ENCODE data around the gene SIM2.

The SIM2 gene

DNA sequence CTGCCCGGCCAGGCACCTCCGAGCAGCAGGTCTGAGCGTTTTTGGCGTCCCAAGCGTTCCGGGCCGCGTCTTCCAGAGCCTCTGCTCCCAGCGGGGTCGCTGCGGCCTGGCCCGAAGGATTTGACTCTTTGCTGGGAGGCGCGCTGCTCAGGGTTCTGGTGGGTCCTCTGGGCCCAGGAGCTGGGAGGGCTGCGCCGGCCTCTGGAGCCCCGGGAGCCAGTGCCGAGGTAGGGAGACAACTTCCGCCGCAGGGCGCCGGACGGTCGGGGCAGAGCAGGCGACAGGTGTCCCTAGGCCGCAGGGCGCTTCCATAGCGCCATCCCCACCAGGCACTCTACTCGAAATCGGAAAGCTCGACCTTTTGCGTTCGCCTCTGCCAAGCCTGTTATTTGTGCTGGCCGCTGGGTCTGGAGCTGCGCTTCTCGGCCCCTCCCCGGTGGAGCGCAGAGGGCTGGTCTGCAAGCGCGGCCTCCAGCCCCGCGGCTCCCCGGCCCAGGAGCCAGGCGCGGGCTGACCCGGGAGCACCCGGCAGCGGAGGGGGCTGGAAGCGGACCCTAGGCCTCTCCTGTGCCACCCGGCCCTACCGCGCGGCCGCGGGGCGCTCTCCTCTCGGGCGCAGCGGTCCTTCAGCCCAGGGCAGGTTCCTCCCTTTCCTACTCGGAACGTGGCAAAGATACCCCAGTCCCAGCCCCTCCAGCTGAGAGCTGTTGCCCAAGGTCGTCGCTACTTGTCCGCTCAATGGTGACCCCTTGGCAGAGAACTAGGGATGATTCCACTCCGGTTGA is 2.2 kb downstream of the SIM2 start:
- DNase-seq, result no peak

DNA sequence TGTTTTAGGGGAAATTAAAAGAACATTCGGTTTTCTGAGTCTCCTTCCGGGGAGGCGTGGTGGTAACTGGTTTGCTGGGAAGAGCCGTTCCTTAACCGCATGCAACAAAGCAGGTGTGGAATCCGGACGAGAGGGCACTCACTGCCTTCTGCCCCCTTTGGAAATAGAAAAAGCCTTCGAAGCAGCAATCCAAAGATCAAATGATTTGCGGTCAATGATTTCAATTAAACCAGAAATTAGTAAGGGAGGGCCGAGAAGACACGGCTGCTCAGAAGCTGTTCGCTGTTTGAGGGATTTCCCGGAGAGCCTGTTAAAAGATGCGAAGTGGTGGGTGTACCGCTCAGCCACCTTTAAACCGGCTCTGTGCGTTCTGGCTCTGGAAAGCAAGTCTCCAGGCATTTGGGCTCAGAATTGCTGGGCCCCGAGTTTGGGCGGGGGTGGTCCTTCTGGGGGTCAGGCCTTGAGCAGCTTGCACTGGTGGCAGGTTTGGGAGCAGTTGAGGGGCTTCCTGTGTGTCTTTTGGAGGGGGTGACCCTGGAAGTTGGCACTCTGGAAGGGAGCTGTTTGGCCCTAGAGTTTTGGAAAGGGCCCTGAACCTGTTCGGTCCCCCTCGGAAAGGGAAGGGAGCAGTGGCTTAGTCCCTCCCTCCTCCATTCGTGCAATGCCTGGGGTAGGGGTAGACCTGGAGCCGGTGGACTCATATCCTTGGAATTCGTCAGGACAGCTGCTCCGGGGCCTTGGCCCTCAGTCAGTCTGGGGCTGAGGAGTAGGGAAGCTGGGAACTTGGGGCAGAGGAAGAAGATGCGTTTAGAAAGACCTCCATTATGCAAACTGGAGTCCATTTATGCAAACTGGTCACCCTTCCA is 3.1 kb downstream of the SIM2 start:
- no peak for DNase-seq

DNA sequence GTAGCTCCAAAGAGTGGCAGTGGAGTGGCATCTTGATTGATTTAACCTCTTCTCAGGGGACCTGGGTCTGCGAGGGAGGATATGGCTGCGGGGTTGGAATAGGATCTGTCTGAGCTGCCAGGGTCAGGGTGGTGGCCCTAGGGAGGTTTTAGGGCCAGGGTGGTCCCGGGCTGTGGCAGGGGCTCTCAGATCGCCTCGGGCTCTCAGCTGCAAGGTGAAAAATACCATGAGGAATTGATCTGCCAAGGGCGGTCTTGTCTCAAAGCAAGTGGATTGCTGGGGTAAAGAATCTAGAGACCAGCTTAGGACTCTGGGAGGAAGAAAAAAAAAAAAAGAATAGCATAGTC is 3.7 kb downstream of the SIM2 start:
- DNase-seq, result no peak

GRCh38 chr21:36703123-36703522 is 4.2 kb downstream of the SIM2 start:
- no peak for DNase-seq

GRCh38 chr21:36703626-36704280 is 4.8 kb downstream of the SIM2 start:
- DNase-seq, result no peak

DNA sequence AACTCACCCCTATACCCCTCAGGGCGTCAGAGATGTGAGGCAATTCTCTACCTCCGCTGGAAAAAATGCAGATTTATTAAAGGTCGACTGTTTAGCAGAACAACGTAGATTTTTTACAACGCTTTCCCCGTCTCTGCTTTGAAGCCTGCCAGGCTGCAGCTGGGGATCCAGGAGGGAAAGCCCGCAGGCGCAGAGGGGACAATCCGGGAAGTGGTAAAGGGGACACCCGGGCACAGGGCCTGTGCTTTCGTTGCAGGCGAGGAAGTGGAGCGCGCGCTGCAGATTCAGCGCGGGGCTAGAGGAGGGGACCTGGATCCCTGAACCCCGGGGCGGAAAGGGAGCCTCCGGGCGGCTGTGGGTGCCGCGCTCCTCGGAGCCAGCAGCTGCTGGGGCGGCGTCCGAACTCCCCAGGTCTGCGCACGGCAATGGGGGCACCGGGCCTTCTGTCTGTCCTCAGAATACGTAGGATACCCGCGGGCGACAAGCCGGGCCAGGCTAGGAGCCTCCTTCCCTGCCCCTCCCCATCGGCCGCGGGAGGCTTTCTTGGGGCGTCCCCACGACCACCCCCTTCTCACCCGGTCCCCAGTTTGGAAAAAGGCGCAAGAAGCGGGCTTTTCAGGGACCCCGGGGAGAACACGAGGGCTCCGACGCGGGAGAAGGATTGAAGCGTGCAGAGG is 5.5 kb downstream of the SIM2 start:
- DNase-seq, result no peak

DNA sequence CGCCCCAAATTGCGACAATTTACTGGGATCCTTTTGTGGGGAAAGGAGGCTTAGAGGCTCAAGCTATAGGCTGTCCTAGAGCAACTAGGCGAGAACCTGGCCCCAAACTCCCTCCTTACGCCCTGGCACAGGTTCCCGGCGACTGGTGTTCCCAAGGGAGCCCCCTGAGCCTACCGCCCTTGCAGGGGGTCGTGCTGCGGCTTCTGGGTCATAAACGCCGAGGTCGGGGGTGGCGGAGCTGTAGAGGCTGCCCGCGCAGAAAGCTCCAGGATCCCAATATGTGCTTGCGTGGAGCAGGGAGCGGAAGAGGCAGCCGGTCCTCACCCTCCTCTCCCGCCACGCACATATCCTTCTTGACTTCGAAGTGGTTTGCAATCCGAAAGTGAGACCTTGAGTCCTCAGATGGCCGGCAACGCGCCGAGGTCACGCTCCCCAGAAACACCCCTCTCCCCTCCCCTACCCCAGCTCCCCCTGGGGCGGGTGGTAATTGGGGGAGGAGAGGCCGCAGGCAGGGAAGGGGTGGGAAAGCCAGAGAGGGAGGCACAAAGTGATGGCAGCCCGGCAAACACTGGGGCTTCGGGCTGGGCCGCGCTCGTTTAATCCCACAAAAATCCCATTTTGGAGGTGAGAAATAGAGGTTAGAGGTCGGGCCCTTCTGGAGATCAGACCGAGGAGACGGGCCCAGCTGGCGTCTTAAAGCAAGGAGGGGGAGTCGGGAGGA is 6.2 kb downstream of the SIM2 start:
- DNase-seq, result no peak

GRCh38 chr21:36705679-36706481 is 7.0 kb downstream of the SIM2 start:
- no peak for DNase-seq

DNA sequence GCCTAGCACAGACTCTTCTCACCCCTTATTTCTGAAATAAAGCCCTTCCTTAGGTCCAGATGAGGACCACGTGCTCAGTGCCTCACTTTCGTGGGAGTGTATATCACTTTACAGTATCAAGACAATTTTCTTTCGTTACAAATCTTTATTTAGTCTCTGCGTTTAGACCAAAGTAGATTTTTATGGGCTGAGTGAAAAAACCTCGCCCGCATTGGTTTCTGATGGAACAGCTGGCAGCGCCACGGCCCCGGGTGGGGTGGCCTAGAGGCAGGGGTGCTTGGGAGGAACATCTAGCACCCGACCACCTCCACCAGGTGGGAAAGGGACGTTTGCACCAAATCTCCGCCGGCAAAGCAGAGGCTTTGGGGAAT is 7.6 kb downstream of the SIM2 start:
- no peak for DNase-seq

DNA sequence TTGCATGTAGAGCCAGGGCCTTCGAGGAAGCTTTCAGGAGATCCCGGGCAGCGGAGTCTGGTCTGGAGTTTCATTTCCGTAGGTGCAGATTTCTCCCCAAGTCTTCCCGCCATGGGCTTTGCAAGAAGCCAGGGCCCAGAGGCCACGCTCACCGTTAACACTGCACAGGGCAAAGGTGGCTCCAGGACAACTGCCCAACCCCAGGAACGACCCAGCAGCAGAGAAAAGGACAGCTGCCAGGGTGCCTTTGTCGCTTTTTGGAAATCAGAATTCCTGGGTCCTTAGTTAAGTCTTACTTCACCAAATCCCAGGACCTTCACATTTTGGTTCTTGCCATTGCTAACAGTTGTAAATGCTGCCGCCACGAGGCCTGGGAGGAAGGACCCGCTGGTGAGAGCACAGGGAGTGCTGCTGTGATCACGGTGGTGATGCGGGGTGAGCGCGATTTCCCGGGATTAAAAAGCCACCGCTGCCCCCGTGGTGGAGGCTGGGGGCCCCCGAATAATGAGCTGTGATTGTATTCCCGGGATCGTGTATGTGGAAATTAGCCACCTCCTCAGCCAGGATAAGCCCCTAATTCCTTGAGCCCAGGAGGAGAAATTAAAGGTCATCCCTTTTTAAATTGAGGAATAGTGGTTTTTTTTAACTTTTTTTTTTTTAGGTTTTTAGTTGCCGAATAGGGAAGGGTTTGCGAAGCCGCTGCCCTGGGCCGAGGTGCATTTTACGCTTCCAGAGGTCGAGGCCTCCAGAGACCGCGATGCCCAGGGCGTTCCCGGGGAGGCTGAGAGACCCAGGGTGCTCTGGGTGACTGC is 8.2 kb downstream of the SIM2 start:
- no peak for DNase-seq

DNA sequence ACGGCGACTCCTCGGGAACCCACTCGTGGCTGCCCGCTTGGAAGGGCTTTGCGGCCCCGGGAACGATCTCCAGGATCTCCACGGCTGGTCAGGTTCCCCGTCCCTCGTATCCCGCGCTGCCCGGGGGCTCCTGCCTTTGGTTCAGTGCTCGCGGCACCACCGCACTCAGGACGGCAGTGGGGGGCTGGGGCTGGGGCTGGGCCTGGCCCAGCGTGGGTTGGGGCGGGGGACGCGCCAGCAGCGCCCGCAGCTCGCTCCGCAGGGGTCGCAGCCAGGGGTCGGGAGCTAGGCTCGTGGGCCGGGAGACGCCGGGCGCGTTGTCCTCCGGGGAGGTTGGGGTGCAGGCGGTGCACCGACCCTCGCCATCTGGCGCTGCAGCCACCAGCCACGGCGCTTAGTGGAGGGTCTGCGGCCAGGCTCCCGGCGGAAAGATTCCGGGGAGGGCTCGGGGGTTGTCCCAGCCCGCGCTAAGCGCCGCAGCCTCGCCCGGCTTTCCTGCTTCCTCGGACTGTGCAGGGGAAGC is 8.9 kb downstream of the SIM2 start:
- no peak for DNase-seq

DNA sequence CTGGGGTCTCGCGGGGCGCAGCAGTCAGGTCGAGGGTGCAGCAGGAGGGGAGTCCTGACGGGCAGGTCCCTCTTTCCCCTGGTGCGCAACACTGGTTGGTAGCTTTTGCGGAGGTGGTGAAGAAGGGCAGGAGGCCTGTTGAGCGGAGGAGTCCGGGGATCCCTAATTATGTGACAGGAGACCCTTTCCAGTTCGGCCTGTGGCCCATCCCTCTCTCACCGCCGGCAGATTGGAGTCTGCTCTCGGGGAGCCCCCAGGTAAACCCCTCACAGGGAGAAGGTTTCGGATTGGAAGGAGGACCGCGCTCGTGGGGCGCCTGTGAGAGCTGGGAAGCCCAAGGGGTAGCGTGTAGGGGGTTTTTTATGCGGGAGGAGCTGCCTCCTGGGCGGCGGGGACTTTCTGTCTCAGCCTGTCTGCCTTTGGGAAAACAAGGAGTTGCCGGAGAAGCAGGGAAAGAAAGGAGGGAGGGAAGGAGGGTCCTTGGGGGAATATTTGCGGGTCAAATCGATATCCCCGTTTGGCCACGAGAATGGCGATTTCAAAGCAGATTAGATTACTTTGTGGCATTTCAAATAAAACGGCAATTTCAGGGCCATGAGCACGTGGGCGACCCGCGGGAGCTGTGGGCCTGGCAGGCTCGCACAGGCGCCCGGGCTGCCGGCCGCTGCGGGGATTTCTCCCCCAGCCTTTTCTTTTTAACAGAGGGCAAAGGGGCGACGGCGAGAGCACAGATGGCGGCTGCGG is 9.5 kb downstream of the SIM2 start:
- no peak for DNase-seq

DNA sequence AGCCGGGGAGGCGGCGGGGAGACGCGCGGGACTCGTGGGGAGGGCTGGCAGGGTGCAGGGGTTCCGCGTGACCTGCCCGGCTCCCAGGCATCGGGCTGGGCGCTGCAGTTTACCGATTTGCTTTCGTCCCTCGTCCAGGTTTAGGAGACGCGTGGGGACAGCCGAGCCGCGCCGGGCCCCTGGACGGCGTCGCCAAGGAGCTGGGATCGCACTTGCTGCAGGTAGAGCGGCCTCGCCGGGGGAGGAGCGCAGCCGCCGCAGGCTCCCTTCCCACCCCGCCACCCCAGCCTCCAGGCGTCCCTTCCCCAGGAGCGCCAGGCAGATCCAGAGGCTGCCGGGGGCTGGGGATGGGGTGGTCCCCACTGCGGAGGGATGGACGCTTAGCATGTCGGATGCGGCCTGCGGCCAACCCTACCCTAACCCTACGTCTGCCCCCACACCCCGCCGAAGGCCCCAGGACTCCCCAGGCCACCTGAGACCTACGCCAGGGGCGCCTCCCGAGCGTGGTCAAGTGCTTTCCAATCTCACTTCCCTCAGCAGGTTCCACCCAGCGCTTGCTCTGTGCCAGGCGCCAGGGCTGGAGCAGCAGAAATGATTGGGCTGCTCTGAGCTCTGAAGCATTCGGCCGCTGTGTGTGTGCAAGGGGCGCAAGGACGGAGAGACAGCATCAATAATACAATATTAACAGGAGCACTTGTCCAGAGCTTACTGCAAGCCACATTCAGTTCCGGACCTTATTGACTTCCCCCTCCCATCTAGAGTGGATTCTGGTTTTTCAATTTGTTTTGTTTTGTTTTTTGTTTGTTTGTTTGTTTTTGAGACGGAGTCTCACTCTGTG is 10.3 kb downstream of the SIM2 start:
- no peak for DNase-seq

DNA sequence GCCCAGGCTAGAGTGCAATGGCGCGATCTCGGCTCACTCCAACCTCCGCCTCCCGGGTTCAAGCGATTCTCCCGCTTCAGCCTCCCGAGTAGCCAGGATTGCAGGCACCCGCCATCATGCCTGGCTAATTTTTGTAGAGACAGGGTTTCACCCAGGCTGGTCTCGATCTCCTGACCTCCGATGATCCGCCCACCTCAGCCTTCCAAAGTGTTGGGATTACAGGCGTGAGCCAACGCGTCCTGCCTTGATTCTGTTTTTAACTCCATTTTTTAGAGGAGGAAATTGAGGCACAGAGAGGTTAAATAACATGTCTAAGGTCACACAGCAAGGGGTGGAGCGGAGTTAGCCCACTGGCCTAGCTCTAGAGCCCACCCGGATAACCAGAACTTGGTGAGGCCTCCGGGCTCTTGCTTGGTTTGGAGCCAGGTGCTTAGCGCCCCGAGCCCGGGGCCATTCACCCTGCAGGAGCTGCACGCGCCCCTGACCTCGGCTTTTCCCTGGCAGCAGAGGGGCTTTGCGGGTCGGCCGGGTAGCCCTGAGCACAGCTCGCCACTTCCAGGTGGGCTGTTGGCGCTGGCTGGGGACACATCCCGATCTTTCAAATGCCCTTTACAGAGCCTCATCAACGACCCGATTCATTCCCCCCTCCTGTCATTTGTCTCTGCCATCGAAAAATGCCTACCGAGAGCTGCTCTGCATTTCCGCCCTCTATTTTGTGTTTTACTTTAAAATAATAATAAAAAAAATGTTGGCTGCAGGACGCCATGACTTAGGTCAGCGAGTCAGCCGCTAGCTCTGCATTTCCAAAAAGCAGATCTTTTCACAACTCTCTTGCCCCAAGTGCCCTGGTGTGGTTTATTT is 11.2 kb downstream of the SIM2 start:
- DNase-seq, result no peak

DNA sequence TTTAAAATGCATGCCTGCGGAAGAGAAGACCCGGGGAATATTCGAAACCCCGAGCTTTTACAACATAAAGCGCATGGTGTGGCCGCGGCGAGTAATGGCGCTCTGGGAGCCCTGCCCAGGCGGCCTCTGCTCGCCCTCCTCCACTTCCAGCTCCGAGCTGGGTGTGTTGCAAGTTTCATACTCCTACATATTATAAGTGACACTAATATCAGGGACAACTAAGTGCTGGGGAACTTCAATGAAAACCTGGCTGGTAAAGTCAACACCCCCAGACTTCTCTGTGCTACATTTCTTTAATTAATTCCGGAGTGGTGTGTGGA is 11.8 kb downstream of the SIM2 start:
- DNase-seq, result no peak

DNA sequence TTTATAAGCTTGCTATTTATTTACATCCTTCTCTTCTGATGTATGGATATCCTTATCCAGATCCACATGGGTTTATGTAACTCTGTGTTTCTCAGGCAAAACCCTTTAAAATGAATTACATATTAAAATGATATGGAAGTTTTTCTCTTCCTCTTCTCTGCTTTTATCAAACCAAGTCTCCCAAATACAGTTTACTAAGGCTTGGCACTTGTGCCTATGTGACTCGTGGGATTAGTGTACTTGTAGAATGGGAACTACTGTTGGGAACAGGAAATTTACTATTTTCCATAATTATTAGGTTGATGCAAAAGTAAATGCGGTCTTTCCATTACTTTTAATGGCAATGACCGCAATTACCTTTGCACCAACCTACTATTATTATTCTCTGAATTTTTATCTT is 14.8 kb downstream of the SIM2 start:
- DNase-seq, result no peak

DNA sequence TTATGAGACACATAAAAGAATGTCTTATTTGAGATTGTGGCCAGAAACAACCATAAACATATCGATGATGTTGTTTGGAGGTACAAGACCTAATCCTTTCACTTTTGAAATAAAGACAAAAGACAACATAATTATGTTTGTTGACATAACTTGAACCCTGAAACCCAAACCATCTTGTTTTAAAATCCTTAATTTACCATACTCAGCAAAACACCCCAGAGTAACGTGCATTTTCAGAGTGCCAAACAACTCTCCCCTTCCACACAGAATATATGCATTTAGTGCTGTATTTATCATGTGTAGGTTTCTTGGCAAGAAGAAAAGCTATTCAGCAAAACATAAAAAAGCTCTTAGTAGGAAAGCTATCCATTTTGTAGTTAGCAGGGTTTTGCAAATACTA is 17.5 kb downstream of the SIM2 start:
- DNase-seq, result no peak

DNA sequence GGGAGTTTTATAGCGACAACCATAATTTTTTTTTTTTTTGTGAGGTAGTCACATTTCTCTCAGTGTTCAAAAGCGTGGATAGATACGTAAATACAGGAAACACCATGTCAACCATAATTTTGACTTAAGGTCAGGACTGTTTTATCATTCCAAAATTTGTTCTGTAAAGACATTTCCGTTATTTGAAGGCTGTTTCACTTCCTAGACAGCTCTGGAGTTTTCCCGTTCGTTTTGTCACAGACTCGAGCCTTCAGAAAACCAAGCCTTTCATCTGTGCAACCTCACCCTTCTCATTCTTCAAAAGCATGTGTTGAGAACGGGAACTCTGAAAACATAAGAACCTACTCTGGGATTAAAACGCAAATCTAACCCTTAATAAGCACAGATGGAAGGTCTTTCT is 17.9 kb downstream of the SIM2 start:
- DNase-seq, result no peak
